C4-2B (cell line): Measurements from ENCODE around the gene SPTBN4.

Experiments
- ZFX ChIP-seq: fragments of 450-650 bp; IDR thresholded peaks from 2 replicates; pipeline ENCODE4 v1.6.1; 2017
- TF ChIP-seq, protein P1 (sequence below): fragments of 450-650 bp; conservative IDR thresholded peaks from 2 replicates; pipeline ENCODE4 v1.5.1; 2017; ENCODE audit warnings: mild to moderate bottlenecking

DNA sequence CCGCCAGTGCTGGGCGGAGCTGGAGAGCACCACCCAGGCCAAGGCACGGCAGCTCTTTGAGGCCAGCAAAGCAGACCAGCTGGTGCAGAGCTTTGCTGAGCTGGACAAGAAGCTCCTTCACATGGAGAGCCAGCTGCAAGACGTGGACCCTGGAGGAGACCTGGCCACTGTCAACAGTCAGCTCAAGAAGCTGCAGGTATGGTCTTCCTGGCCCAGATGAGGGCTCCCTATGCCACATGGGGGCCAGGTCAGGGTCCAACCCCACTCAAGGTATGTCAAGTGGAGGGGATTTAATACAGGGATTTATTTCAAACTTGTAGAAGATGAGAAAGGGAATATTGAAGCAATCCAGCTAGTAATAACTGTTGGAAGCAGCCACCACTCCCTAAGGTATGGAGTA is 67.3 kb downstream of the SPTBN4 start:
- TF ChIP-seq, protein P1, sequence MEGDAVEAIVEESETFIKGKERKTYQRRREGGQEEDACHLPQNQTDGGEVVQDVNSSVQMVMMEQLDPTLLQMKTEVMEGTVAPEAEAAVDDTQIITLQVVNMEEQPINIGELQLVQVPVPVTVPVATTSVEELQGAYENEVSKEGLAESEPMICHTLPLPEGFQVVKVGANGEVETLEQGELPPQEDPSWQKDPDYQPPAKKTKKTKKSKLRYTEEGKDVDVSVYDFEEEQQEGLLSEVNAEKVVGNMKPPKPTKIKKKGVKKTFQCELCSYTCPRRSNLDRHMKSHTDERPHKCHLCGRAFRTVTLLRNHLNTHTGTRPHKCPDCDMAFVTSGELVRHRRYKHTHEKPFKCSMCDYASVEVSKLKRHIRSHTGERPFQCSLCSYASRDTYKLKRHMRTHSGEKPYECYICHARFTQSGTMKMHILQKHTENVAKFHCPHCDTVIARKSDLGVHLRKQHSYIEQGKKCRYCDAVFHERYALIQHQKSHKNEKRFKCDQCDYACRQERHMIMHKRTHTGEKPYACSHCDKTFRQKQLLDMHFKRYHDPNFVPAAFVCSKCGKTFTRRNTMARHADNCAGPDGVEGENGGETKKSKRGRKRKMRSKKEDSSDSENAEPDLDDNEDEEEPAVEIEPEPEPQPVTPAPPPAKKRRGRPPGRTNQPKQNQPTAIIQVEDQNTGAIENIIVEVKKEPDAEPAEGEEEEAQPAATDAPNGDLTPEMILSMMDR: no peak
- TF ChIP-seq ZFX: no peak
